Panc1 (cell line): ENCODE results near the gene PCCA. TPM values are rescaled to one million over a fixed set of nuclear protein-coding genes. Genes with fewer than 3 reads are reported as not detected.

ENCODE experiments used
- ATAC-seq: fragments of 200-7000 bp; cut with Tn5 transposase; 2 replicates; pipeline ENCODE4 v1.9.1; 2020; ENCODE audit warnings: mild to moderate bottlenecking, moderate library complexity
- BruUV-seq: library from RNA; stranded (reverse); fragments of 400-500 nt; replicated peaks from 2 replicates; lab custom pipeline; 2021; lab: Mats Ljungman, UMichigan
- CTCF ChIA-PET: fragments of 300-600 bp; sonication (Branson Sonifier 250); formaldehyde crosslinking; loops from one replicate; lab custom pipeline; 2022; ENCODE audit warnings: antibody characterized with exemption; lab: Charles Lee
- POLR2A ChIA-PET: fragments of 300-600 bp; sonication (Branson Sonifier 250); formaldehyde crosslinking; loops from one replicate; lab custom pipeline; 2022; ENCODE audit warnings: antibody characterized with exemption; lab: Charles Lee
- DNase-seq: peaks from one replicate; pipeline ENCODE4 v3.0.0-alpha.2; 2010; ENCODE audit warnings: low read depth, low spot score
- H3K27ac ChIP-seq: 2 replicates; pipeline ENCODE4 v1.5.1; 2011; ENCODE audit warnings: mild to moderate bottlenecking, low read length, inconsistent platforms
- H3K27me3 ChIP-seq: fragments of 200-500 bp; sonication (Bioruptor generic); 2 replicates; pipeline ENCODE4 v1.6.0; 2014; ENCODE audit warnings: low read length, inconsistent platforms; ENCODE audit not compliant: control insufficient read depth, insufficient read depth
- H3K36me3 ChIP-seq: fragments of 200-500 bp; sonication (Bioruptor generic); 2 replicates; pipeline ENCODE4 v1.5.1; 2014; ENCODE audit warnings: inconsistent platforms, mild to moderate bottlenecking, low read length, moderate library complexity; ENCODE audit not compliant: control insufficient read depth, insufficient read depth
- H3K4me1 ChIP-seq: 2 replicates; pipeline ENCODE4 v1.5.1; 2011; ENCODE audit warnings: inconsistent platforms, mild to moderate bottlenecking, low read length, moderate library complexity; ENCODE audit not compliant: control insufficient read depth, insufficient read depth
- H3K4me3 ChIP-seq, 2 experiments: 2 replicates each; pipeline ENCODE4 v1.5.1; 2011 to 2012; ENCODE audit warnings: low read depth in 2 of 2, low read length in 2 of 2, mild to moderate bottlenecking in 2 of 2, inconsistent platforms in 1 of 2, moderate library complexity in 1 of 2
- H3K9me3 ChIP-seq: fragments of 200-500 bp; sonication (Bioruptor generic); 2 replicates; pipeline ENCODE4 v1.5.1; 2014; ENCODE audit warnings: low read depth, mild to moderate bottlenecking, inconsistent platforms, low read length, moderate library complexity; ENCODE audit not compliant: control insufficient read depth, insufficient read depth
- CTCF ChIP-seq: fragments of 450-650 bp; IDR thresholded peaks from 2 replicates; pipeline ENCODE4 v1.5.1; 2017; ENCODE audit warnings: mild to moderate bottlenecking
- POLR2AphosphoS5 ChIP-seq: IDR thresholded peaks from 2 replicates; pipeline ENCODE4 v1.6.1; 2012; ENCODE audit warnings: mild to moderate bottlenecking, low read depth, low read length, moderate library complexity
- REST ChIP-seq, 2 experiments: IDR thresholded peaks; 2 replicates each; pipeline ENCODE4 v1.6.1; 2011 to 2012; ENCODE audit warnings: low read depth in 2 of 2, control low read depth in 1 of 2, low read length in 1 of 2, mild to moderate bottlenecking in 1 of 2, moderate library complexity in 1 of 2; ENCODE audit not compliant: insufficient read depth in 1 of 2
- SIN3A ChIP-seq: IDR thresholded peaks from 2 replicates; pipeline ENCODE4 v1.6.1; 2012; ENCODE audit warnings: low read depth, mild to moderate bottlenecking, low read length, moderate library complexity, borderline replicate concordance; ENCODE audit not compliant: insufficient read depth
- TCF7L2 ChIP-seq: IDR thresholded peaks from 2 replicates; pipeline ENCODE4 v1.6.1; 2011; ENCODE audit warnings: mild to moderate bottlenecking, low read depth, low read length, inconsistent platforms
- in situ Hi-C: cut with HindIII; loops from 2 replicates; pipeline ENCODE4 v1.10.0; 2016; ENCODE audit warnings: low sequenced_read_pairs, low pct_unique_long_range_greater_than_20kb
- intact Hi-C: fragments of 100-400 bp; cut with micrococcal nuclease; formaldehyde crosslinking; loops from one replicate; pipeline ENCODE4 v1.10.0; 2022; ENCODE audit not compliant: unreplicated experiment
- total RNA-seq: library from RNA; stranded (reverse); gene quantifications from one replicate; pipeline ENCODE4 v1.2.1, GENCODE V29; 2021; ENCODE audit not compliant: unreplicated experiment

Gene PCCA
- total RNA-seq, 1 experiment from 2014 or later, result 14.7 TPM

GRCh38 chr13:100244431-100244830, 155.5 kb downstream of the PCCA start:
- intact Hi-C loops (no loop called here), in situ Hi-C loops (no loop called here)
- H3K9me3 ChIP-seq, result 0 out of 2 replicates have a peak, but pooled peaks cover 4% of the 10 kb centered on the region
- ChIA-PET CTCF (no interaction called here), POLR2A (no interaction called here)
- DNase-seq (no peak), ATAC-seq (no peak)
- H3K36me3 ChIP-seq, result no peaks in the 10 kb centered on the region
- no peaks in the 10 kb centered on the region for H3K27me3 ChIP-seq
- TF ChIP-seq TCF7L2 (no peak), POLR2AphosphoS5 (no peak), CTCF (no peak), REST (IDR thresholded peaks at IDR 0.05; ENCODE audit: insufficient read depth in 1 of 2, low read depth in 2 of 2, low read length in 1 of 2) (no peak), SIN3A (no peak)
- H3K4me1 ChIP-seq, result no peaks in the 10 kb centered on the region
- no TSS peak for BruUV-seq
- no peak overlapping the region for H3K27ac ChIP-seq
- H3K4me3 ChIP-seq, result no peak overlapping the region

GRCh38 chr13:100245104-100245503, 156.2 kb downstream of the PCCA start:
- Histone ChIP-seq H3K9me3 (0 out of 2 replicates have a peak, but pooled peaks cover 4% of the 10 kb centered on the region), H3K27ac (no peak overlapping the region), H3K4me3 (no peak overlapping the region), H3K36me3 (no peaks in the 10 kb centered on the region), H3K27me3 (no peaks in the 10 kb centered on the region), H3K4me1 (no peaks in the 10 kb centered on the region)
- POLR2A ChIA-PET, result no interaction called here
- TF ChIP-seq TCF7L2 (no peak), SIN3A (no peak), POLR2AphosphoS5 (no peak), CTCF (no peak), REST (IDR thresholded peaks at IDR 0.05; ENCODE audit: insufficient read depth in 1 of 2, low read depth in 2 of 2, low read length in 1 of 2) (no peak)
- intact Hi-C loops, result no loop called here
- BruUV-seq, result no TSS peak
- CTCF ChIA-PET, result no interaction called here
- DNase-seq, result no peak
- ATAC-seq, result no peak
- in situ Hi-C loops, result no loop called here
